Measurements from ENCODE around the gene PDCD6IP. TPM values are rescaled to one million over a fixed set of nuclear protein-coding genes. Genes with fewer than 3 reads are reported as not detected.

The PDCD6IP gene
- polyA plus RNA-seq, 1 donor: 127 TPM

- no peaks in the 10 kb centered on the region for H3K9me3 ChIP-seq (ENCODE audit: control insufficient read depth, low read depth, low read length)
- H3K27me3 ChIP-seq (ENCODE audit: control insufficient read depth, insufficient read depth, low read length): no peaks in the 10 kb centered on the region
- no peak for DNase-seq
- no peak overlapping the region for H3K27ac ChIP-seq (ENCODE audit: low read length)
- H3K4me1 ChIP-seq (ENCODE audit: control insufficient read depth, insufficient read depth, low read length): peaks cover 3% of the 10 kb centered on the region
- H3K36me3 ChIP-seq (ENCODE audit: control insufficient read depth, insufficient read depth, low read length): no peaks in the 10 kb centered on the region
- H3K4me3 ChIP-seq (ENCODE audit: low read length): no peak overlapping the region
- 89% methylated on average over 3 of the region's 6 CpGs for WGBS (ENCODE audit: insufficient coverage, low lambda C conversion rate)
Observed at GRCh38 chr3:33885496-33885895, 87.1 kb downstream of the PDCD6IP start.

DNA sequence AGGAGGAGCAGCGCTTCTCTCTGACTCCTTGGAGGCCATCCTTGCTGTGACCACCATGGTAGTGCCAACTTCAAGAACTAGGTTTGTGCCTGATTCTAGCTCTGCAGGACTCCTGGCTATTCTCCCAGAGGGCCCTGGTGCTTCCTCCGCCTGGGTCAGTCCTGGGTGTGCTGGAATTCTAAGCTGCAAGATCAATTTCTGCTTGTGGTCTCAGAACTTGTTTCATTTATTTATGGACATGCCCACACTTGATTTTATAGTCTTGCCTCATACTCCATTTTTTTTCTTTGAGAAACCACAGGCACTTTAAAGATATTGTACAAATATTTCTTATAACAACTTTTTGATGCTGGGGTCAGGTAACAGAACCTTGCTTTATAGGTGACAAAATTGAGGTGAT lies 87.6 kb downstream of the PDCD6IP start:
- DNase-seq: no peak
- WGBS (ENCODE audit: insufficient coverage, low lambda C conversion rate): no CpG with 5 or more reads among the region's 2 CpGs
- no peaks in the 10 kb centered on the region for H3K36me3 ChIP-seq (ENCODE audit: control insufficient read depth, insufficient read depth, low read length)
- no peak overlapping the region for H3K4me3 ChIP-seq (ENCODE audit: low read length)
- H3K4me1 ChIP-seq (ENCODE audit: control insufficient read depth, insufficient read depth, low read length): peaks cover 3% of the 10 kb centered on the region
- no peaks in the 10 kb centered on the region for H3K27me3 ChIP-seq (ENCODE audit: control insufficient read depth, insufficient read depth, low read length)
- H3K27ac ChIP-seq (ENCODE audit: low read length): no peak overlapping the region
- no peaks in the 10 kb centered on the region for H3K9me3 ChIP-seq (ENCODE audit: control insufficient read depth, low read depth, low read length)

- Histone ChIP-seq H3K4me1 (ENCODE audit: control insufficient read depth, insufficient read depth, low read length) (peaks cover 3% of the 10 kb centered on the region), H3K4me3 (ENCODE audit: low read length) (no peak overlapping the region), H3K9me3 (ENCODE audit: control insufficient read depth, low read depth, low read length) (no peaks in the 10 kb centered on the region), H3K36me3 (ENCODE audit: control insufficient read depth, insufficient read depth, low read length) (no peaks in the 10 kb centered on the region), H3K27me3 (ENCODE audit: control insufficient read depth, insufficient read depth, low read length) (no peaks in the 10 kb centered on the region), H3K27ac (ENCODE audit: low read length) (no peak overlapping the region)
- DNase-seq: no peak
- no CpG with 5 or more reads among the region's 1 CpG for WGBS (ENCODE audit: insufficient coverage, low lambda C conversion rate)
Observed at GRCh38 chr3:33887478-33887877, 89.0 kb downstream of the PDCD6IP start.

DNA sequence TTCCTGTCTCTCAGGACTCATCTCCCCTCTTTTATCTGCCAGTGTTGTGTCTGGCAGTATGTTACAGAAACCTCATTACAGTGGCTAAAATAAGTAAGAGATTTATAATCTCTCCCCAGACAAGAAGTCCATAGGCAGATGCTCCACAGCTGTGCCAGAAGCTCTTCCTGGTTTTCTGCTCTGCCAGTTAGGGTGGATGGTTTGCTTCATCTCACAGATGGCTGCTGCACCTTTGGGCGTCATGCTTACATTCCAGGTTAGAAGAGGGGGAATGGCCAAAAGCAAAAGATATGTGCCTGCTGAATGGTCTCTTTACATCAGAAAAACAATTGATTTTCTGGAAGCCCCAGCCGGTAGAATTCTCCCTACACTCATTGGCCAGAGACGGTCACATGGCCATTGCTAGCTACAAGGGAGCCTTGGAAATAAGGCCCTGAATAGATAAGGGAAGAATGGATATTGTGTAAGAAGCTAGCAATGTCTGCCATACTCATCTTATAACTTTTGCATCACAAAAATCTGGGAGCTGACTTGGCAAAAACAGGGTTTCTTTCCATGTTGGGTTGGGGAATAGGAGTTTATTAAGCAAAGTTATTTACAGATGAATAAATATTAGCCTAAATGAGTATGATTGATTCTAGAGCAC lies 91.1 kb downstream of the PDCD6IP start:
- Histone ChIP-seq H3K27ac (ENCODE audit: low read length) (no peak overlapping the region), H3K36me3 (ENCODE audit: control insufficient read depth, insufficient read depth, low read length) (no peaks in the 10 kb centered on the region), H3K4me1 (ENCODE audit: control insufficient read depth, insufficient read depth, low read length) (no peaks in the 10 kb centered on the region), H3K4me3 (ENCODE audit: low read length) (no peak overlapping the region), H3K9me3 (ENCODE audit: control insufficient read depth, low read depth, low read length) (no peaks in the 10 kb centered on the region), H3K27me3 (ENCODE audit: control insufficient read depth, insufficient read depth, low read length) (no peaks in the 10 kb centered on the region)
- WGBS (ENCODE audit: insufficient coverage, low lambda C conversion rate): no CpG with 5 or more reads among the region's 3 CpGs
- DNase-seq: no peak

DNA sequence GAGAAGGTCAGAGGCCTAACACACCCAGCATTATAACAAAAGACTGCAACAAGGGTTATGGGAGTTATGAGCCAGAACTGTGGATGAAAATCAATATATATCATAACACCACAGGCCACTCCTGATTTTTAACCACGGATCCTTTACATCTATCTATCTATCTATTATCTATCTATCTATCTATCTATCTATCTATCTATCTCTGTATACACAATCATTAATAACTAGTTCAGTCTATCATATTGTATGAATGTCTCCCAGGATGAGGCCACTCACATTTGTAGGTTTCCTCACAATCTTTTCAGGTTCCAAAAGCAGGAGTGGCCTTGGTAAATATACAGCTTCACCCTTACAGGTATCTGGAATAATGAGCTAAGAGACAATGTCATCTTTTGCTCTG lies 94.2 kb downstream of the PDCD6IP start:
- Histone ChIP-seq H3K4me3 (ENCODE audit: low read length) (no peak overlapping the region), H3K4me1 (ENCODE audit: control insufficient read depth, insufficient read depth, low read length) (no peaks in the 10 kb centered on the region), H3K36me3 (ENCODE audit: control insufficient read depth, insufficient read depth, low read length) (no peaks in the 10 kb centered on the region), H3K27me3 (ENCODE audit: control insufficient read depth, insufficient read depth, low read length) (no peaks in the 10 kb centered on the region), H3K9me3 (ENCODE audit: control insufficient read depth, low read depth, low read length) (no peaks in the 10 kb centered on the region), H3K27ac (ENCODE audit: low read length) (no peak overlapping the region)
- 100% methylated on average over 1 of the region's 1 CpG for WGBS (ENCODE audit: insufficient coverage, low lambda C conversion rate)
- no peak for DNase-seq

DNA sequence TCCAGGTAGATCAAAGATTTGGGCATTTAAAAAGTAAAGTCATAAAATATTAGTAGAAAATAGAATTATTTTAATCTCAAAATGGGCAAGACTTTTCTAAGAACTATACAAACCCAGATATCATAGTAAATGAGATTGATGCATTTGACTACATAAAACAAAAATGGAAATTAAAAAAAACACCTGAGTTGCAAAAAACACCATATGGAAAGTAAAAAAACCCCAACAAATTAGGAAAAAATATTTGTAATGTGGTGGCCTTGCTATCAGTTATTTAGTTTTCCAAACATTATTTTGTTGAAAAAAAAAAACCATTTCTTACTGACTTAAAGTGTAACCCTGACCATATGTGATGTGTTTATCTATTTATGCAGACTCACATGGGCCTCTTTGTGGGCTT lies 97.2 kb downstream of the PDCD6IP start:
- Histone ChIP-seq H3K4me3 (ENCODE audit: low read length) (no peak overlapping the region), H3K4me1 (ENCODE audit: control insufficient read depth, insufficient read depth, low read length) (no peaks in the 10 kb centered on the region), H3K27me3 (ENCODE audit: control insufficient read depth, insufficient read depth, low read length) (no peaks in the 10 kb centered on the region), H3K9me3 (ENCODE audit: control insufficient read depth, low read depth, low read length) (no peaks in the 10 kb centered on the region), H3K36me3 (ENCODE audit: control insufficient read depth, insufficient read depth, low read length) (no peaks in the 10 kb centered on the region), H3K27ac (ENCODE audit: low read length) (no peak overlapping the region)
- DNase-seq: no peak

DNA sequence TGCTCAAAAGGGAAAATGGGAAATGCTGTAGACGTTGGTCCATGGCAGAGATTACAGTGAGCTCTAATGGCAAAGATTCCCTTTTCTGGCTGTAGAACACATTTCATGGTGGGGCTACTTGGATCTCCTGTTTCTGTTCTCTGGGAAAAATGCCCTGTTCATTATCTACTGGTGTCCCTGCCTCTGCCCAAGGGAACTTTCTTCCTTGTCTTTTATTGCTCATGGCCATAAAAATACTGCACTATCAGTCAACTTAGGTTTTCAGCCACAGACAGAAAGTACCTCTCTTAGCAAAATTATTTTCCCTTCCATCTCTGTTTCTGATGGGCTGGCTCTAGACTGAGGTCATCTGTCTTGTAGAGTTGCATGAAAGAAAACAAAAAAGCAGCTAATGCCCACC lies 98.9 kb downstream of the PDCD6IP start:
- Histone ChIP-seq H3K27me3 (ENCODE audit: control insufficient read depth, insufficient read depth, low read length) (no peaks in the 10 kb centered on the region), H3K36me3 (ENCODE audit: control insufficient read depth, insufficient read depth, low read length) (no peaks in the 10 kb centered on the region), H3K27ac (ENCODE audit: low read length) (no peak overlapping the region), H3K9me3 (ENCODE audit: control insufficient read depth, low read depth, low read length) (no peaks in the 10 kb centered on the region), H3K4me3 (ENCODE audit: low read length) (no peak overlapping the region), H3K4me1 (ENCODE audit: control insufficient read depth, insufficient read depth, low read length) (no peaks in the 10 kb centered on the region)
- peak in 1 of 2 donors; percentile 43 for DNase-seq
- WGBS (ENCODE audit: insufficient coverage, low lambda C conversion rate): no CpG with 5 or more reads among the region's 1 CpG

- DNase-seq: no peak
- H3K36me3 ChIP-seq (ENCODE audit: control insufficient read depth, insufficient read depth, low read length): no peaks in the 10 kb centered on the region
- no peaks in the 10 kb centered on the region for H3K27me3 ChIP-seq (ENCODE audit: control insufficient read depth, insufficient read depth, low read length)
- H3K4me1 ChIP-seq (ENCODE audit: control insufficient read depth, insufficient read depth, low read length): no peaks in the 10 kb centered on the region
- no peak overlapping the region for H3K4me3 ChIP-seq (ENCODE audit: low read length)
- 75% methylated on average over 2 of the region's 2 CpGs for WGBS (ENCODE audit: insufficient coverage, low lambda C conversion rate)
- H3K27ac ChIP-seq (ENCODE audit: low read length): no peak overlapping the region
- no peaks in the 10 kb centered on the region for H3K9me3 ChIP-seq (ENCODE audit: control insufficient read depth, low read depth, low read length)
Observed at GRCh38 chr3:33898901-33899300, 100.5 kb downstream of the PDCD6IP start.

- H3K27ac ChIP-seq (ENCODE audit: low read length): no peak overlapping the region
- no peak overlapping the region for H3K4me3 ChIP-seq (ENCODE audit: low read length)
- no peaks in the 10 kb centered on the region for H3K36me3 ChIP-seq (ENCODE audit: control insufficient read depth, insufficient read depth, low read length)
- H3K9me3 ChIP-seq (ENCODE audit: control insufficient read depth, low read depth, low read length): no peaks in the 10 kb centered on the region
- DNase-seq: no peak
- no peaks in the 10 kb centered on the region for H3K27me3 ChIP-seq (ENCODE audit: control insufficient read depth, insufficient read depth, low read length)
- H3K4me1 ChIP-seq (ENCODE audit: control insufficient read depth, insufficient read depth, low read length): no peaks in the 10 kb centered on the region
Observed at GRCh38 chr3:33900440-33900808, 102.0 kb downstream of the PDCD6IP start.

DNA sequence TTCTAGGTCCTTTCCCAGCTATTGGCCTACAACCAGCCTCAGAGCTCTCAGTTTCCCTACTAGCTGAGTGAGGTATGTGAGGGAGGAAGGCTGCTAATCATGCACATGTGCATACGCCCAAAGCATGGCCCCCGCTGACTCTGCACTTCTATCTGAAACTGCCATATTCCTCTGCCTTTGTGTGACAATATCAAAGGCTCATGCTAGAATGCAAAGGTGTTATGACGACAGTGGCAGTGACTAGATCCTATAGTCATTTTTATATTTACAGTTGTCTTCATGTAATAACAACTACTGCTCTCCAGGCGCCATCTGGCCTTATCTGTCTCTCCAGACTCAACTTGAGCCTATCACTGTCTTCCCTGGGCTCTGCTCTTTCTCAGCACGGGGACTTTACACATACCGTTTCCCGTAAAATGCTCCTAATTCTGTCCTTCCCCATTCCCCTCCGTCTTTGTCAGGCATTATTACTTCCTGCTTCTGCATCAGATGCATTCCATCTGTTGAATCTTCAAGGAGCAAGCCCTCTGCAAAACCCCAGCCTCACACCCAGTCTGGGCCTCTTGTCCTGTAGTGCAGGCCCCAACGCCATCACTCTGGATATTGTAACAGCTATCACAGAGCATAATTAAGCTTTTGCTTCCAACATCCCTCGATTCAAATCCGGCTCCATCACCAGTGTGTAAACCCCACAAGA lies 102.5 kb downstream of the PDCD6IP start:
- WGBS (ENCODE audit: insufficient coverage, low lambda C conversion rate): 71% methylated on average over 4 of the region's 11 CpGs
- no peak for DNase-seq
- Histone ChIP-seq H3K36me3 (ENCODE audit: control insufficient read depth, insufficient read depth, low read length) (no peaks in the 10 kb centered on the region), H3K27me3 (ENCODE audit: control insufficient read depth, insufficient read depth, low read length) (no peaks in the 10 kb centered on the region), H3K9me3 (ENCODE audit: control insufficient read depth, low read depth, low read length) (no peaks in the 10 kb centered on the region), H3K4me1 (ENCODE audit: control insufficient read depth, insufficient read depth, low read length) (no peaks in the 10 kb centered on the region), H3K4me3 (ENCODE audit: low read length) (no peak overlapping the region), H3K27ac (ENCODE audit: low read length) (no peak overlapping the region)

Data from large intestine (tissue), 3 donors.